Stimulated activated CD4-positive, alpha-beta T cell treated with anti-CD3 and anti-CD28 coated beads, Interleukin-12 subunit alpha, Interleukin-12 subunit beta, amount 100 ng/mL, for 4 hours (primary cell): Measurements from ENCODE around the gene DHRS7B.

Experiments
- DNase-seq: peaks from one replicate; pipeline ENCODE4 v3.0.0-alpha.2; 2020

Gene DHRS7B

DNA sequence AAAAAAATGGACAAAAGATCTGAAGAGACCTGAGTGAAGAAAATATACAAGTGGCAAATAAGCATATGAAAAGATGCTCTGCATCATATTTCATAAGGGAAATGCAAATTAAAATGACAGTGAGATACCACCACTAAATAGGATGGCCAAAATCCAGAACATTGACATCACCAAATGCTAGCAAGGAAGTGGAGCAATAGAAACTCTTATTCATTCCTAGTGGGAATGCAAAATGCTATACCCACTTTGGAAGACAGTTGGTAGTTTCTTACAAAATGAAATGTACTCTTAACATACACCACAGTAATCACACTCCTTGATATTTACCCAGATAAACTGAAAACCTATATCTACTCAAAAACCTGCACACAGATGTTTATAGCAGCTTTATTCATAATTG lies 33.6 kb downstream of the DHRS7B start:
- DNase-seq = no peak

DNA sequence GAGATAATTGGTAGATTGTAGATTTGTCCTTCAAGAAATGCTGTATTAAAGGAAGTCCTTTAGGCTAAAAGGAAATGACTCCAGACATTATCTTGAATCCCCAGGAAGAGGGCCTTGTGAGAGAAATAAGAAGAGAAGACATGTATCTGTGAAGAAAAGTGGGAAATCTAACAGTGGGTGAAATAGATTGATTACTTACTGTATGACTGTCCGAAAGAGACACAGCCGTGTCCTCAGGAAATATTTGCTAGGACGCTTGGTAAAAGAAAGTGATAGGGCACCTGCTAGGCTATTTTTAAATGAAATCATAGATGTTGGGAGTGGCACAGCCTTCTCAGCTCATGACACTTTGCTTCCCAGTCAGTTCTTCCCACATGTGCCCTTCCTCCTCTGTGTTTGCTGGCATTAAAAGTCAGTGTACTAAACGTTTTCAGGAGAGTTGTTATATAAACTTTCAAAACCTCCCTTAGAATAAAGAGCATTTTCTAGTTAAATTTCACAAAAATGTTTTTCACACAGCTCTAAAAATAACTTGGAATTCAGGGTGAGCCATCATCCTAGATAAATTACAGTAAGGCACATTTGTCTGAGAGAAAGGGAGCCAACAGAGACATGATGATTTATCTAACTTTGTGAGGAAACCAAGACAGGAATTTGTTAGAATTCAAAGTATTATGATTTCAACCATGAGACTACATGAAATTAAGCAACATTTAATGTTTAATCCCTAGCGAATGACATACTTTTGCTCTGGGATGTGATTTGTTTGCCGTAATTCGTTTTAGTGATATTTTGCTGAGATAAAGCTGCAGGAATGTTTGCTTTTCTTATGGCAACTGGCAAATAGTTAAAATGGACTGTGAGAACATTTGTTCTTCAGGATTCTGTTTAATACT lies 35.0 kb downstream of the DHRS7B start:
- no peak for DNase-seq

DNA sequence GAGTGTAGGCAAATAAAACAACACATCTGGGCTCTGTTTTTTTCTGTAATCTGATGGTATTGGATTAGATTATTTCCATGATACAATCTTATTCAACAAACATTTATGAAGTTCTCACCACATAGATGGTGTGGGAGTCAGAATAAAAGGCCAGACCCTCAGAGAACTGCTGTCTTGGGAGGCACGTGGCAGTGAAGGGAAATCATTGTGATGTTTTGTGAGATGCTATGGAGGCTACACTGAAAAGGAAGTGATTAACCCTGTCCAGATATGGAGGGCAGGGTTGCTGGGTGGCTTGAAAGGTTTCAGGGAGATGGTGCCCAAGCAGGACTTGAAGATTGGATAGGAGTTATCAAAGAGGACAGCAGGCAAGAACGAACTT lies 35.6 kb downstream of the DHRS7B start:
- no peak for DNase-seq

DNA sequence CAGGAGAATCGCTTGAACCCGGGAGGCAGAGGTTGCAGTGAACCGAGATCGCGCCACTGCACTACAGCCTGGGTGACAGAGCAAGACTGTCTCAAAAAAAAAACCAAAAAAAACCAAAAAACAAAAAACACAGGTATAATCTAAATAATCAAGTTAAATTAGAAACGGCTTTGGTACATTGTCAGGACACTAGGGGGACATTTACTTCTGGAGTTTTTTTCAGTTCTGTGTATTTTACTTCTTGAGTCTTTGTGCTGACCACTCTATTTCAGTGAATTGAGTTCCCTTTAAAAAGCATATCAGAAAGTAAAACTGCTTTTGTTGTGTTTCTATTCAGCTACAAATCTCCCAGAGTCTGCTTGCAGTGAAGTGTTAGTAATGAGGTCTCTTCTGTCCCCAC lies 36.3 kb downstream of the DHRS7B start:
- DNase-seq = no peak

DNA sequence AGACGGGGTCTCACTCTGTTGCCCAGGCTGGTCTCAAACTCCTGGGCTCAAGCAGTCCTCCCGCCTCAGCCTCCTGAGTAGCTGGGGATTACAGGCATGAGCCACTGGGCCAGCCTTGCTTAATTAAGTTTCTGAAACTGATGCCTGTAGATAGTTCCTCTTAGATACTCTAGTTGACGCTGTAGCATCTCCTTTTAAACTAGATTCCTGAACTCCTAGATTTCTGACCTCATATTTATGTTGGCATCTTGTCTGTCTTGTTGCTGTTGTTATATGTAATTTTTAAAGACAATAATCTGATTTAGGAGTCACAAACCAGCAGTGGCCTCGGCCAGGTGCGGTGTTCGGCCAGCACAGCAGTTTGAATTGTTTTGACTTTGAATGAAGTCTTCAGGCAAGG lies 37.5 kb downstream of the DHRS7B start:
- DNase-seq = no peak

DNA sequence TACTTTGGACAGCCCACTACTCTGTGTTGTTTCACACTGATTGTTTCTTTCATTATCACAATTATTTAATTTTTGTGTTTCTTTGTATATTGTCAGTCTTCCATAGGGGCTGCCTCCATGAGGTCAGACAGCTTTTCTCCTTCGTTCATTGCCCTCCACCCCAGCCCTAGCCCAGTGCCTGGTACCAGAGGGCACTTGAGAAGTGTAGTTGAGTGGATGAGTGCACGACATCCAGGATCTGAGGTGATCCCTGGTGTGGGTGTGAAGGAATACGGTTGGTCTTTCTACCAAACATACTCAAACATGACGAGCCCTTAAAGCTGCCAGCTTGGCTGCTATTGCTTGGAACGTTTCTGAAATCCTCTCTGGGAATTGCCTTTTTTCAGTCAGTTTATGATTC lies 37.9 kb downstream of the DHRS7B start:
- DNase-seq = no peak

DNA sequence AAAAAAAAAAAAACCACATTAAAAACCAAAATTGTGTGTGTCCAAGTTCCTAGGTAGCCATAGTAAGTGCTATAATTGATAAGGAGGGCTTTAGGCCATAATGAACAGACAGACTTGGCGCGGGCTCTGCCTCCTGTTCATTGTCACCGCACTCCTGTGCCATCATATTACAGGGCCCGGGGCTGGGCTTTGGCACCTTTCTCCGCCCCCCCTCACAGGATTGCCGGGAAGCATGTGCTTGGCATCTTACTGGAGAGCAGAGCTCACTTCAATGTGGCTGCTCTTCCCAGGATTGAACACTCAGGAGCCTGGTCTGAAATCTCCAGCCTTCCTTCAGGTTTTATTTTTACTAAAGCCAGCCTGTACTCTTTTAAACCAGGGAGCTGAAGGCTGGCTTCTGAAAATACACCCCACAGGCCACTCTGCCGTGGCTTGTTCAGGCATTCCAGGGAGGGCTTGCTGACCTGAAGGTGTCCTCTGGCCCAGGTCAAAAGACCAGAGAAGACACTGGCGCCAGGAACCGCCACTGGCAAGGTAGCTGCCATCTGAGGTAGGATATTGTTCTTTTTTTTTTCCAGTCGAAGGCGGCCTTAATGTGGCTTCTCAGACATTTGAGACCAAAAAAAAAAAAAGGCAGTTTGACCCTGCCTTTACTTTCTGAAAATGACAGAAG lies 39.3 kb downstream of the DHRS7B start:
- DNase-seq = no peak

DNA sequence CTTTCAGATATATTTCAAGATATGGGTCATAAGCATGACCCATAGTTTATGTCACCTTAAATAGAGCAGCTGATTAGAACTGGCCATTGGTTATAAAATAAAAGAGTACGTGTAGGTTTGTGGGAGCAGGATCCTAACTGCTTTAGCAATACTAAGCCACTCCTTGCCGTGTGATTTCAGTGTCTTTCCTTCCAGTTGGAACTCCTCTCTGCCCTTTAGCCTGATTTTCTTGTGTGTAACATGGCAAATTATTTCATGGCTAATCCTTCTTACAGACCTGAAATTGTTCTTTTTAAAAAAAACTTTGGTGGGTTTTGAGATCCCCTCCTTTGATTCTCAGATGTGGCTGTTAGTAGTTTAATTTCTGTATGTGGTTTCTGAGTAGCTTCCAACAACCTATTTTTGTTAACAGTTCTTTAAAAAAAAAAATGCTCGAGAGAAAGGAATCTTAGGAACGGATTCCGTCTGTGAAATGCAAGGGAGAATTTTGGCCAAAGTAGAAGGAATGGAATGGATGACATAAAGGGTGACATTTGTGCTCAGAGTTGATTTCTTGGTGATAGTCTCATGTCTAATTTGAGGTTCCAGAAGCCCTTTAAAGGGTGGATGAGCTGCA lies 39.9 kb downstream of the DHRS7B start:
- no peak for DNase-seq

DNA sequence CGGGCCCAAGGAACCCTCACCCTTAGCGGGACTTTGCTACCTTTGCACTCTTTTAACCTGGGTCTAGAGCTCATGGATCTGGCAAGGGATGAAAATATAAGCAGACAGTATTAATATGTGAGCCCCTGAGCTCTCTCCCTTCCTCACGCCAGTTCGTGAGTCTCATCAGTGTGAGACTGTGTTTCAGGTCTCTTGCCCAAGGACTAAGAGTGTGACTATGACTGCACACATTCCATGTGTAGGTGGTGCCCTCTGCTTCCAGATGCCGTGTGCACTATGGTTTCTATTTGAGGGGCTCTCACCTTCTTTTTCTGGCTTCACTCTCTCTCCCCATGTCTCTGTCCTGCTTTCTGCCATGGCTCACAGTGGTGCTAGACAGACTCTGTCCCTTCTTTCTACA lies 40.5 kb downstream of the DHRS7B start:
- no peak for DNase-seq

DNA sequence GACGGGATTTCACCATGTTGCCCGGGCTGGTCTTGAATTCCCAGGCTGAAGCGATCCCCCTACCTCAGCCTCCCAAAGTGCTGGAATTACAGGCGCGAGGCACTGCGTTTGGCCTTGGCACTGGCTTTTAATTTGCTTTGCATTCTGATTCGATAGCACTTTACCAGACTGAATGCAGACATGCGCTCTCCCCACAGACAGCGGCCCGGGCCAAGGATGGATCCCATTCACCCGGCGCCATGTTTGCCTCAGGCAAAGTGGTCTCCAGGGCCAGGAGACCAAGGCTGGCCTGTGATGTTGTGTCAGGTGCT lies 41.7 kb downstream of the DHRS7B start:
- no peak for DNase-seq

DNA sequence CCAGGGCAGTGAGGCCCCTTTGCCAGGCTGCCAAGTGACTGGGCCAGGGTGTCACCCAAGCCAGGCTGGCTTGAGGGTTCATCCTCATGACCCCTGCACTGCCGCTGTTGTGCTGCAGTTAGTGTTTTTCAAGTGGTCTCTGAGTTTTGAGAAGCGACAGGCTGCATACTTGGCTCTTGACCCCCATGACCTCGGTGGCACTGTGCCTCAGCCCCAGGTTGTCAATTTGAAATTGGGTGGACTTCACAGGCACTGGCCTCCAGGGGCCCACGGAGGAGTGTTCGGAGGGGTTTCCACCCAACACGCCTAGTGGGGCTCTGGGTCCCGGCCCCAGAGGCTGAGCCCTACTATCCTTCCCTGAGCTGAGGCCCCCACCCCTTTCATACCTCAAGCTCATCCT lies 42.7 kb downstream of the DHRS7B start:
- no peak for DNase-seq

DNA sequence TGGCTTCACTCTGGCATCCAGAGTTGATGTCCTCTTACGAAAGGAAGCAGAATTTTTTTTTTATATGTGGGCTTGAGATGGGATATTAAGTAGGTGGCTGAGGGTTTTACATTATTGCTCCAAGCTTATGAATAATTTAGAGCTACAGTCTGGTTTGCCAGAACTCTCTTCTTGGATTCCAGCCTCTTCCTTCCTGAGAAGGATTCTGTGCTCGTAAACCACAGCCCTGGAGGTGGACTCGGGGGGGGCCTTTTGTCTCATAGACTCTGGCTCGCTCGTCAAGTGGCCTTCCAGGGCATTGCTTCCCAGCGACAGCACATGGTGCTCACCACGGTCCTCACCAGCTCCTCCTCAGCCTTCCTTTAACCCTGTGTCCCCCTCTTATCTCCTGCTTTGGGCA lies 44.0 kb downstream of the DHRS7B start:
- no peak for DNase-seq

DNA sequence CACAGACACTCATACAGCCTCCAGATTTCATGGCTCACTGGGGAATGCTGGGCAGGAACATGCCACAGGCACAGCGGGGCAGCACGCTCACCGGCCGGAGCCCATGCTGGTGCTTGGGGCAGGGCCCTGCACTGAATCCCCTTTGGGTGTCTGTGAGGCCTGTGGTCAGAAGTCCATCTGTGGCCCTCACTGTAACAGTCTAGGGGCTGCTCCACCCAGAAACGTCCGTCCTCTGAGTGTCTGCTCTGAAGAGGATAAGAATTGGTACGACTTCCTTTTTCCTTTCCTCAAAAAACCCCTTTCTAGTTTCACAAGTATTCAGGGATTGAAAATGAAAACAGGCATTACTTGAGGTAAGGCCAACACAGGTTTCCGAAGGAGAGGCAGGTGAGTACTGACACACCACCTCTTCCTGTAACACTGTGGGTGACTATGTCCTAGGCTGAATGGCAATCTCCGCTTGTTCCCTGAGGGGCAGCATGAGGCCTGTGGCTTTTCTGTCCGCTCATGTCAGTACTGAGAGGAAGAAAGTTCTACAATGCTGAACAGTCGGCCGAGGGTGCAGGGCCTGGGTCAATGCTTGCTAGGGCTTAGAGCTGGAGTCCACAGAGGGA lies 44.7 kb downstream of the DHRS7B start:
- no peak for DNase-seq

DNA sequence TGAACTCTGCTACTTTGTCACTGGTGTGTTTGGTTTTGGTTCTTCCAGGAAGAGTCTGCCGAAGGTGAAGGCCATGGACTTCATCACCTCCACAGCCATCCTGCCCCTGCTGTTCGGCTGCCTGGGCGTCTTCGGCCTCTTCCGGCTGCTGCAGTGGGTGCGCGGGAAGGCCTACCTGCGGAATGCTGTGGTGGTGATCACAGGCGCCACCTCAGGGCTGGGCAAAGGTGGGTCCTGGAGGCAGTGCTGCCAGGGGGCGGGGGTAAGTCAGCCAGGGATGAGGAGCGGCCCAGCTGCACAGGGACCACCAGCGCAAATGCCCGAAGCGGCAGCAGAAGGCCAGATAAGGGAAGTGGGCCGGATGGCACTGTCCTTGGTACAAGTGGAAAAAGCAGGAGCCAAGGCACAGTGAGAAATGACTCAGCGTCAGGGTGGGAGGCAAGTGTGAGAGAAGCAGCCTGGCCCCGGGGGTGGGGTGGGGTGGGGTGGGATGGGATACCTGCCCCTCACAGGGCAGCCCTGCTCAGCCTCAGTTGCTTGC lies 45.3 kb downstream of the DHRS7B start:
- DNase-seq = no peak

DNA sequence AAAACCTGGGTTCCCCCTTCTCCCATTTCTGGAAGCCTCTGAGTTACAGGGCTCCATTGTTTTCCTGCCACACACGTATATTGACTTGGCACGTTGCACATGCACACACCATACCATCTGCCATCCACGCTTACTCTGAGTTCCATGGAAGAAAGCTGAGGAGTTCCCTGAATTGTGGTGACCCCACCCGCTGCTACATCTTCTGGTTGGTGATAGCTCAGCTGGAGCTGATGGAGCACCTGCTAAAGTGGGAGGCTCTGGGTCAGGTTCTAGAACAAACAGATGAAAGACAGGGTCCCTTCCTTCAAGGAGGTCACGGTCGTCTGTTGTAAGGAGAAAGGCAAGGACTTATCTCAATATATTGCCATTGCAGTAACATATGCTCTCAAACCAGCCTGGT lies 46.1 kb downstream of the DHRS7B start:
- no peak for DNase-seq

DNA sequence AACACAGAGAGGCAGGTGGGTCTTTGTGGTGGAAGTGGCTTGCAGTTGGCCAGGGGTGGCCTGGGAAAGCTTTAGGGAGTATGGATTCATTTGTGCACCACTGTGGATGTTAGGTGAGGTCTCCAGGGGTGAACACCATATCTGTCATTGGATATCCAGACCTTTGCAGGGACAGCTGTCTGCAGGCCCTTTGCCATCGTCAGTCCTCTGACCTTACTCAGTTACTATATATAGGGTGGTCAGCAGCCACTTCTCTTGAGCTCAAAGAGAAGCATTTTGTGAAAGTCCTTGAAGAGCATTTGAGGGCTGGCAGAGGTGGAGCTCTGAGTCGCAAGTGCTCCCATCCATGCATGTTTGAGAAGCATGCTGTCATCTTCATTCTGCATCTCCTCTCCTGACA lies 46.8 kb downstream of the DHRS7B start:
- DNase-seq = no peak

DNA sequence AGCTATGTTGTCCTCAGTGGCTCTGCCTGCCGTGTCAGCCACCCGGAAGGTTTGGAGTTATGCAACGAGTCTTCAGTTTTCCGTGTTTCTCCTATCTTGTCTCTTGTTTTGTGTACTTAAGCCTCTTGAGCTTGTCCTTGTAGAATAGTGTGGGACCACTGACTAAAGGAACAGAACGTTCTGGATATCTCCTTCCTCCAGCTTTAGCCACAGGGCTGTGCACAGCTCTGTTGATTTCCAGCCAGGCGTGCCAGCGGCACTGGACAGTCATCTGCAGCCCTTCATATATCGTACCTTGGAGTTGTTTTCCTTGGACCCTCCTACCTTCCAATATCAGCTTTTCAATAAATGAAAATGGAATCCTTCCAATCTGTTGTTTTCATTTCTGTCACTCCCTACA lies 47.4 kb downstream of the DHRS7B start:
- no peak for DNase-seq

DNA sequence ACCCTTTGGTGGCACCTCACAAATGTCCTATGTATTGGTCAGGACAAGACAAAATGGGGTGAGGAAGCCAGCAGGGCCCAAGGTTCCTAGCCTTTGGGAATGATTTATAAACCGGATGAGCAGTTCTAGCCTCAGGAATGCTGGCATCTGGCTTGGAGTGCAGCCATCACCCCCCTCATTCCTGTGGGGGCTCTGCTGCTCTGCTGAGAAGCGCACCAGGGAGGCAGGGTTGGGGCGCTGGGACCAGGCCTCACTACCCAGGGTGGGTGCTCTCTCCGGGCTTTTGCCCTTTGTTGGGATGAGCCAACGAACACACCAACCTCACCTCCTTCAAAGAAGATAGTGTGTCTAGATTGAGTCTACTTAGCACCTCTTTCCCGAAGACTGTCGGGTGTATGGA lies 47.9 kb downstream of the DHRS7B start:
- no peak for DNase-seq

DNA sequence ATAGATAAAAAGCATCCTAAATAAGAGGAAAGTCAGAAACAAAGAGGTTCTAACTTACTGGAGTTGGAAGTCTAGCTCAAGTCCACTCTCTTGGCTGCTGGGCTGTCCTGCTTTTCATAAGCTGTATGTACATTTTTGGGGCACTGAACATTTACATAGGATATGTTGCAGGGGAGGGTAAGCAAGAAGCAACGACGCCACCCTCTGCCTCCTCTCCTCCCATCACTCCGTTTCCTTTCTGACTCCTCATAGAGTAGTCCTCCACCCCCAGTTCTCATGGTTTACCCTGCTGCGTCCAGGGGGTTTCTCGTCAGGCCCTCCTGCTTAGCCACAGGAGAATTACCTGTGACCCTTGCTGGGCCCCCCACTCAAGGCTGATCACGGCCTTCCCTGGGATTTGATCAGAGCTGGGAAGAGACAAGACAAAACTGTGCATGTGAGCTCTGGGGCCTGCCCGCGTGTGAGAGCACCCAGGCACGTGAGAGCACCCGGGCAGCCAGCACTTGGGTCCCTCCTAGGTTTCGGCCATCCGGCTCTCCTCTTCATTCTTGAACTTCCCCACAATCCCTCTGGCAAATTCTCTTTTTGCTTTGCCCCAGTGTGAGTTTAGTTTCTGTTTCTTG lies 50.1 kb downstream of the DHRS7B start:
- DNase-seq = no peak

DNA sequence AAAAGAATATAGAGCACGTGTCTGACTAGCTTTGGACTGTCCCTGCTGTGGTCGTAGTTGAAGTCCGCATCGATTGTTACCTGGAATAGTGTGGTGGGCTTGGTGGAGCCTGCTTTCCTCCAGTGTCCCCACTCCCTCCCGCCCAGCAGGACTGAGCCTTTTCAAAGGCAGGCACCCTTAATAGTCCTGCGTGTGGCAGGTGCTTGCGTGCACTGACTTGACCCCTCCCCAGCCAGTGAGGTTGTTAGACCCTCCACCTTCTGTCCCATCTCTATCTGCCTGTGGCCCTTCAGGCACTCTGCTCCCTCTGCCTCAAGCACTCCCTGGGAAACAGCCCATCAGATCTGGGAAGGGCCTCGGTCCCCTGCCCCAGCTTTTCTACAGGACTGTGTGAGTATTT lies 50.6 kb downstream of the DHRS7B start:
- DNase-seq = no peak

DNA sequence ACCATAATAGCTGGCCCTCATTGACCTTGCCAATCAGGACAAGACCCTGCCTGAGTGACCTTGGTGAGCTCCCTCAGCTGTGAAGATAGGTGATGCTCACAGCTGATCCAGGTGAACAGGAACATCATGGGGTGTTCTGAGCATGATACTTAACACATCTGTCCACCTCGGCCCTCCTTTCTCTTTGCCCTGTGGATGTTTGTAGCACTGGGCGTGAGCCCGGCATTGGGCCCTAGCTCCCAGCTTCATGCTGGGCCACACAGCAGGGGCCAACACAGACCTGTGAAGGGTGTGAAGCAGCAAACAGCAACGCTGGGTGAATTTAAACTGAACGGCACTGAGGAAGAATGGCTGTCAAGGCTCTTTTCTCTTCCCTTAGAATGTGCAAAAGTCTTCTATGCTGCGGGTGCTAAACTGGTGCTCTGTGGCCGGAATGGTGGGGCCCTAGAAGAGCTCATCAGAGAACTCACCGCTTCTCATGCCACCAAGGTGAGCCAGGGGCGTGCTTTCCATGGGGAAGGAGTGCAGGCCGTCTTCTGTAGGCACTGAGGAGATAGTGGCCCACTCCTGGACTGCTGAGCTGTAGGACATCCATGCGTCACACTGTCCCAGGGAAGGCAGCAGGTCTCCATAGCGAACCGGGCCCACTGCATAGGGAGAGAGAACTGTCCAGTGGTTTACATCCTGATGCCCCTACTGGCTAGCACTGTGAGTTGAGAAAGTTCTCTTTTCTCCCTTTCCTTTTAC lies 51.3 kb downstream of the DHRS7B start:
- no peak for DNase-seq

DNA sequence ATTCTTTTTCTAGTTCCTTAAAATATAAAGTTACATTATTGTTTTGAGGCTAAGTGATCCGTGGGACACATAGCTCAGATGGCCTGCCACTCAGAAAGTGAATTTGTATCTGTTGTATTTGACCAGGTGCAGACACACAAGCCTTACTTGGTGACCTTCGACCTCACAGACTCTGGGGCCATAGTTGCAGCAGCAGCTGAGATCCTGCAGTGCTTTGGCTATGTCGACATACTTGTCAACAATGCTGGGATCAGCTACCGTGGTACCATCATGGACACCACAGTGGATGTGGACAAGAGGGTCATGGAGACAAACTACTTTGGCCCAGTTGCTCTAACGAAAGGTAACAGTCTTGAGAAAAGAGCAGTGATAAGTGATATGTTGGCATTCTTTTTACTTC lies 56.7 kb downstream of the DHRS7B start:
- no peak for DNase-seq
